Smooth muscle cell (in vitro differentiated cells): ENCODE results near the gene RIPPLY2. TPM values are rescaled to one million over a fixed set of nuclear protein-coding genes. Genes with fewer than 3 reads are reported as not detected.
A peak's percentile ranks its signal among the peaks of the same experiment; 100 is the strongest.

ENCODE experiments used
- DNase-seq: peaks from one replicate; lab custom pipeline; 2025; ENCODE audit not compliant: unreplicated experiment; lab: John Stamatoyannopoulos, UW
- H2AFZ ChIP-seq: fragments of 200-600 bp; sonication (generic); 2 replicates; pipeline ENCODE4 v1.6.0; 2016; ENCODE audit warnings: antibody characterized with exemption, low read depth, mild to moderate bottlenecking
- H3F3A ChIP-seq: fragments of 200-600 bp; sonication (generic); 2 replicates; pipeline ENCODE4 v1.6.0; 2017; ENCODE audit warnings: antibody characterized with exemption, low read depth
- H3K27ac ChIP-seq: fragments of 200-600 bp; sonication (generic); 2 replicates; pipeline ENCODE4 v1.5.1; 2016; ENCODE audit warnings: low read depth, mild to moderate bottlenecking
- H3K27me3 ChIP-seq: fragments of 200-600 bp; sonication (generic); 2 replicates; pipeline ENCODE4 v1.6.1; 2016; ENCODE audit warnings: low read depth, mild to moderate bottlenecking
- H3K36me3 ChIP-seq: fragments of 200-600 bp; sonication (generic); 2 replicates; pipeline ENCODE4 v1.5.1; 2016; ENCODE audit warnings: low read depth
- H3K4me1 ChIP-seq: fragments of 200-600 bp; sonication (generic); 2 replicates; pipeline ENCODE4 v1.5.1; 2016; ENCODE audit warnings: low read depth
- H3K4me2 ChIP-seq: fragments of 200-600 bp; sonication (generic); 2 replicates; pipeline ENCODE4 v1.6.0; 2016; ENCODE audit warnings: mild to moderate bottlenecking
- H3K4me3 ChIP-seq: fragments of 200-600 bp; sonication (generic); 2 replicates; pipeline ENCODE4 v1.5.1; 2016; ENCODE audit warnings: mild to moderate bottlenecking
- H3K79me2 ChIP-seq: fragments of 200-600 bp; sonication (generic); 2 replicates; pipeline ENCODE4 v1.6.0; 2016; ENCODE audit warnings: low read depth, mild to moderate bottlenecking
- H3K9ac ChIP-seq: fragments of 200-600 bp; sonication (generic); 2 replicates; pipeline ENCODE4 v1.6.0; 2016; ENCODE audit warnings: low read depth
- H3K9me3 ChIP-seq: fragments of 200-600 bp; sonication (generic); replicated peaks from 2 replicates; pipeline ENCODE4 v1.5.1; 2016; ENCODE audit warnings: low read depth
- H4K20me1 ChIP-seq: fragments of 200-600 bp; sonication (generic); 2 replicates; pipeline ENCODE4 v1.6.0; 2016; ENCODE audit warnings: low read depth
- CTCF ChIP-seq: fragments of 200-600 bp; sonication (generic); IDR thresholded peaks from 2 replicates; pipeline ENCODE4 v1.5.1; 2017; ENCODE audit warnings: borderline replicate concordance, mild to moderate bottlenecking, antibody characterized with exemption; ENCODE audit not compliant: insufficient read depth, poor library complexity, severe bottlenecking
- WGBS: methylation state at CpG from one replicate; pipeline ENCODE4 v1.1.7; 2016; ENCODE audit warnings: low lambda C conversion rate; 5-methylcytosine and 5-hydroxymethylcytosine counted together
- polyA plus RNA-seq: library from polyadenylated mRNA; unstranded; fragments of >200 nt; fragmentation: Nextera tagmentation; extraction: Ambion mirVana; gene quantifications from 2 replicates; pipeline ENCODE4 v1.2.1, GENCODE V29; 2016
- total RNA-seq: library from RNA; depleted of rRNA; stranded (reverse); fragments of >200 nt; gene quantifications from 2 replicates; pipeline ENCODE4 v1.2.3, GENCODE V29; 2014

Gene RIPPLY2
- total and polyA plus RNA-seq, 2 experiments from 2014 or later = not detected

GRCh38 chr6:83824388-83824801 is 28.8 kb upstream of the RIPPLY2 start:
- Histone ChIP-seq H3K4me1 (no peaks in the 10 kb centered on the region), H3F3A (no peaks in the 10 kb centered on the region), H3K4me2 (peak overlapping the region; percentile 44), H3K4me3 (no peak overlapping the region), H3K79me2 (no peaks in the 10 kb centered on the region), H3K36me3 (no peaks in the 10 kb centered on the region), H4K20me1 (no peaks in the 10 kb centered on the region), H3K9ac (no peak overlapping the region), H2AFZ (peak overlapping the region; percentile 61), H3K27ac (peak overlapping the region; percentile 32), H3K9me3 (no peaks in the 10 kb centered on the region), H3K27me3 (no peaks in the 10 kb centered on the region)
- 34% methylated on average over 3 of the region's 3 CpGs for WGBS
- TF ChIP-seq CTCF = no peak
- DNase-seq = no peak

DNA sequence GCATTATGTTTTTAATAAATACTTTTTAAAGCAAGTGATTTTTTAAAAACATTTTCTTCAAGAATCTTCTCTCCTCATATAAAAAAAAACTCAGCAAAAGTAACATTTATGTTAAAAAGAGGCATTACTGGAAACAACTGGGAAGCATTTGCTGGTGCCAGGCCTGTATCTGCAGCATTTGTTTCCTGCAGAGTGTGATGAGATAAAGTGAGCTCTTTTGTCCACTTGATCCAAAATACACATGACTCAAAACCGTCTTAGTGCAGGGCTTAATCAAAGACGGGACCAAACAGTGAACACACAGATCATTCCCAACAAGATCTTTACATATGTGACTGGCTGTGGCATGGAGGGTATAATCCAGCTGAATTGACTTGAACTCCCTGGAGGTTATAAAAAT is 28.3 kb upstream of the RIPPLY2 start:
- Histone ChIP-seq H3K36me3 (no peaks in the 10 kb centered on the region), H3K9ac (no peak overlapping the region), H3K27me3 (no peaks in the 10 kb centered on the region), H3F3A (no peaks in the 10 kb centered on the region), H3K27ac (peak overlapping the region; percentile 32), H3K79me2 (no peaks in the 10 kb centered on the region), H3K4me2 (peak overlapping the region; percentile 44), H4K20me1 (no peaks in the 10 kb centered on the region), H3K9me3 (no peaks in the 10 kb centered on the region), H3K4me3 (no peak overlapping the region), H2AFZ (peak overlapping the region; percentile 61), H3K4me1 (no peaks in the 10 kb centered on the region)
- TF ChIP-seq CTCF = no peak
- no peak for DNase-seq
- WGBS = 45% methylated on average over 2 of the region's 2 CpGs

DNA sequence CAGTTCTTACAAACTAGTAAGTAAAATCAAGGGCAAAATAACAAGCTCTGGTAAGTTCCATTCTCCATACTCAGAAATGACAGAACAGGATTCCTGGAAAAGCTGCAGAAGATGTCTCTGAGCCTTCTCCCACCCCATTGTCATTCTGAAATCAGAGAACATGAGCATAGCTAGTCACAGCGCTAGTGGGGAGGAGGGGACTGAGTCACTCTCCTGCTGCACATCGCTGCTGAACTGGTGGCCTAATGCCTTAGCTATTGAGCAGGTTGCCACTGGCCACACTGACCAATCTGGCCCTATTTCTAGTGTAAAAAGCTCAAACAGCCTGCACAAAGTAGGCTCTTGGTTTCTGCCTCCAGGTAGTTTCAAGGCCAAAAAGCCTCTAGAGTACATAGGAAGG is 26.1 kb upstream of the RIPPLY2 start:
- Histone ChIP-seq H3F3A (no peaks in the 10 kb centered on the region), H2AFZ (no peak overlapping the region)

More for the DNA sequence above, 26.1 kb upstream of the RIPPLY2 start:
- WGBS = 28% methylated on average over 2 of the region's 2 CpGs
- Histone ChIP-seq H3K27me3 (no peaks in the 10 kb centered on the region), H3K36me3 (no peaks in the 10 kb centered on the region), H3K4me3 (no peak overlapping the region), H3K4me1 (no peaks in the 10 kb centered on the region), H3K79me2 (no peaks in the 10 kb centered on the region), H4K20me1 (no peaks in the 10 kb centered on the region), H3K9ac (no peak overlapping the region), H3K27ac (no peak overlapping the region), H3K9me3 (no peaks in the 10 kb centered on the region), H3K4me2 (no peak overlapping the region)
- TF ChIP-seq CTCF = no peak
- no peak for DNase-seq
